Measurements from ENCODE around the gene CCK.

DNA sequence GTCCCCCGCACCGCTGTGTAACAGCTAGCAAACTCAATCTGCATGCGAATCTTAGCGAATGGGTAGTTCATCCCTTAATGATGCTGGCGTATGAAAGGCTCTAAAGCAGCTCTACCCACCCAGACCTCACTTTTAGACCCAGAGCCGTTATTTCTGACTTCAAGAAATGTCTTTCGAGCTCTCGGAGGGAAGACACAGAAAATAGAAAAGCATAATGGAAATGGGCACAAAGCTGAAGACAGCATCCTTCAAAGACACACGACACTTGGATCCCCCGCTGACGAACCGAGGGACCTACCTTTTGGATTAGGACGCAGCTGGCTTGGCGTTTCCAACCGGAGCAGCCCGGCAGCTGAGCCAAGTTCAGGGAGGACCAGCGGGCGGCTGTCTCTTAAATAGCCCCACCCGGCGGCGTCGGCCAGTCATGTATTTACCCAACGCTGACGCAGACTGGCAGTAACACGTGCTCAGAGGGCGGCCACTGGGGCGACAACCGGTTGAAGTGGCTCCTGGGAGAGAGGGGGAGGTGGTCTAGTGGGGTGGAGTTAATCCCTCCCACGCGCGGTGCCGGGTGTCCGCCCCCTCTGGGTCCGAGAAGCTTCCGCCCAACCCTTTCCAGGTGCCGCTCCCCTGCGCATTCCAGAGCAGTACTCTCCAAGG lies 1.5 kb downstream of the CCK start:
- TF ChIP-seq, protein P1, sequence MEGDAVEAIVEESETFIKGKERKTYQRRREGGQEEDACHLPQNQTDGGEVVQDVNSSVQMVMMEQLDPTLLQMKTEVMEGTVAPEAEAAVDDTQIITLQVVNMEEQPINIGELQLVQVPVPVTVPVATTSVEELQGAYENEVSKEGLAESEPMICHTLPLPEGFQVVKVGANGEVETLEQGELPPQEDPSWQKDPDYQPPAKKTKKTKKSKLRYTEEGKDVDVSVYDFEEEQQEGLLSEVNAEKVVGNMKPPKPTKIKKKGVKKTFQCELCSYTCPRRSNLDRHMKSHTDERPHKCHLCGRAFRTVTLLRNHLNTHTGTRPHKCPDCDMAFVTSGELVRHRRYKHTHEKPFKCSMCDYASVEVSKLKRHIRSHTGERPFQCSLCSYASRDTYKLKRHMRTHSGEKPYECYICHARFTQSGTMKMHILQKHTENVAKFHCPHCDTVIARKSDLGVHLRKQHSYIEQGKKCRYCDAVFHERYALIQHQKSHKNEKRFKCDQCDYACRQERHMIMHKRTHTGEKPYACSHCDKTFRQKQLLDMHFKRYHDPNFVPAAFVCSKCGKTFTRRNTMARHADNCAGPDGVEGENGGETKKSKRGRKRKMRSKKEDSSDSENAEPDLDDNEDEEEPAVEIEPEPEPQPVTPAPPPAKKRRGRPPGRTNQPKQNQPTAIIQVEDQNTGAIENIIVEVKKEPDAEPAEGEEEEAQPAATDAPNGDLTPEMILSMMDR (IDR thresholded peaks at IDR 0.05 in 4 of 5, conservative IDR thresholded peaks at IDR 0.05 in 1 of 5) = no peak
- TF ChIP-seq POLR2A (IDR thresholded peaks at IDR 0.05) = no peak

All from gastrocnemius medialis (tissue), 4 donors.